Measurements from ENCODE around the gene BTG4.

Gene BTG4

DNA sequence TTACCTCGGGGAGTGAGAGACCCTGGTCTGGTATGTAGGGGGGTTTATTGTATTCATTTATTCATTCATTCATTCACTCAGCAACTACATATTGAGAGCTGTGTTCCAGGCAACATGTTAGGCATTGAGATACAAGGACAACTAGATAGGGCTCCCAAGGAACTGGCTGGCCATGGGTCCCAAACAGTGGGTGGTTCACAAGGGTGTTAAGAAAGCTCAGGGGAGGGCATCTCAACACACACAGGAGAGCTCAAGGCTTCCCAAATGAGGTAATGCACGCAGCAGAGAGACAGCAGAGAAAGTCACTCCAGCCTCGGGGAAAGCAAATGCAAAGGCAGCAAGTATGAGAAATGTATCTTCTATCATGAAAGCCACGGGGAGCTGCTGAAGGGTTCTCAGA lies 51.8 kb downstream of the BTG4 start:
- Mint-ChIP-seq H3K4me3 (no peak overlapping the region), H3K4me1 (ENCODE audit: low read depth) (no peaks in the 10 kb centered on the region), H3K27ac (no peak overlapping the region), H3K36me3 (ENCODE audit: low read depth) (no peaks in the 10 kb centered on the region), H3K9me3 (no peaks in the 10 kb centered on the region), H3K27me3 (ENCODE audit: low read depth) (peaks cover 18% of the 10 kb centered on the region)

DNA sequence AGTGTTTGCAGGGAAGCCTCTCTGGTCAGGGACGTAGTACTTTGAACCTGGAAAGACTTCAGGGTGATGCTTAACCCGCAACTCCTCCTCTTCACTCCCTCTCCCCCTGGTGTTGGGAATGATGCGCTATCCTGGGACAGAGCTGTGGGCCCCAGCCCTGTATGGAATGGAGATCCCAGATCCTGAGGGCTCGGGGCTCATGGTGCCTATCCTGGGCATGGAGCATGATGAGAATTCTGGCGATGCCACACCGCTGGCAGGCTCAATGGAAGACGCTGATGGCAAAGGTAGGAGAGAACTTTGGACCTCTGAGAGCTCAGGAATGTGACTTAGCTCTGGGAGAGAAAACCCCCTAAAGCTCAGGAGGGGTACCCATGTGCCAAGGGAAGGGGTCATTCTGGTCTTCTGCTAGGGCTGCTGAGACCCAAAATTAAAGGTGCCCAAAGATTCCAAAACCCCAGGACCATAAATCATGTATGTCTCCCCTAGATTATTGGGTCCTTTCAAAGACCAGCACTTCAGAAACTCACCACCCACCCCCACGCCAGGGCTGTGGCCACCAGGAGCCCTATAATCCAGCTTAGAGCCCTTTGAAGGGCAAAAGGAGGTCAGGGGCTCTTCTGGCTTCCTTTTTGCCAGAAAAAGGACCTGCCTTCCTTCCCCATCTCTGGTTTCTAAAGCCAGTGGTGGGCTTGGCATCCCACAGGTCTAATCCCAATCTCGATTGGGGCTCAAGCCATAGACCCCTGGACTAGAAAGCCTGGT lies 52.5 kb downstream of the BTG4 start:
- Mint-ChIP-seq H3K4me3 (no peak overlapping the region), H3K36me3 (ENCODE audit: low read depth) (no peaks in the 10 kb centered on the region), H3K9me3 (no peaks in the 10 kb centered on the region), H3K4me1 (ENCODE audit: low read depth) (no peaks in the 10 kb centered on the region), H3K27ac (no peak overlapping the region), H3K27me3 (ENCODE audit: low read depth) (peaks cover 18% of the 10 kb centered on the region)

DNA sequence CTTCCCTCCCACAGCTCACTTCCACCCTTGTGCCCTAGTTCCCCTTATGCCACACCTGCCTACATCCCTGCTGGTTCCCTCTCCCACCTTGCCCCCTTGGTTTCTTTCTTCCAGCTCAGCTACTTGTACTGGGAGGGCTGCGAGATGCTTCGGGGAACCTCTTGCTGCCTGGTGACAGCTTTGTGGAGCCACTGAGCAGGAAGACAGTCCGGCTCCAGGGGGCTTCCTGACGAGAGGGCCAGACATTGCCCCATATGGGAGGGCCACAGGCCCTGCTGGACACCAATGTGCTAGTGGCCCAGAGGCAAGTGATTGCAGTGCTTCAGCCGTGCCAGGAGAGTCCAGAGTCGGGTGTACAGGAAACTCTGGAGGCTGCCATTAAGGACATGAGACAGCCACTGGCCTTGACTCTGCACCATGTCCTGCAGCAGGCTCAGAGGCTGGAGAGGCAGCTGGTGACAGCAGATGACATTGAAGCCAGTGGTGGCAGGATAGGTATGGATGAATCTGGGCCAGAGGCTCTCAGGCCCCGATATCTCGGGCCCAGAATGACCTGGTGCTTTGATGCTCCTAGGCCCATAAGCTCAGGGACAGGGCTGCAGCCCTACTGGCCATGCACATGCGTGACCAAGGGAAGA lies 54.3 kb downstream of the BTG4 start:
- Mint-ChIP-seq H3K27ac (no peak overlapping the region), H3K4me1 (ENCODE audit: low read depth) (no peaks in the 10 kb centered on the region), H3K36me3 (ENCODE audit: low read depth) (no peaks in the 10 kb centered on the region), H3K9me3 (no peaks in the 10 kb centered on the region), H3K4me3 (no peak overlapping the region), H3K27me3 (ENCODE audit: low read depth) (peaks cover 18% of the 10 kb centered on the region)

DNA sequence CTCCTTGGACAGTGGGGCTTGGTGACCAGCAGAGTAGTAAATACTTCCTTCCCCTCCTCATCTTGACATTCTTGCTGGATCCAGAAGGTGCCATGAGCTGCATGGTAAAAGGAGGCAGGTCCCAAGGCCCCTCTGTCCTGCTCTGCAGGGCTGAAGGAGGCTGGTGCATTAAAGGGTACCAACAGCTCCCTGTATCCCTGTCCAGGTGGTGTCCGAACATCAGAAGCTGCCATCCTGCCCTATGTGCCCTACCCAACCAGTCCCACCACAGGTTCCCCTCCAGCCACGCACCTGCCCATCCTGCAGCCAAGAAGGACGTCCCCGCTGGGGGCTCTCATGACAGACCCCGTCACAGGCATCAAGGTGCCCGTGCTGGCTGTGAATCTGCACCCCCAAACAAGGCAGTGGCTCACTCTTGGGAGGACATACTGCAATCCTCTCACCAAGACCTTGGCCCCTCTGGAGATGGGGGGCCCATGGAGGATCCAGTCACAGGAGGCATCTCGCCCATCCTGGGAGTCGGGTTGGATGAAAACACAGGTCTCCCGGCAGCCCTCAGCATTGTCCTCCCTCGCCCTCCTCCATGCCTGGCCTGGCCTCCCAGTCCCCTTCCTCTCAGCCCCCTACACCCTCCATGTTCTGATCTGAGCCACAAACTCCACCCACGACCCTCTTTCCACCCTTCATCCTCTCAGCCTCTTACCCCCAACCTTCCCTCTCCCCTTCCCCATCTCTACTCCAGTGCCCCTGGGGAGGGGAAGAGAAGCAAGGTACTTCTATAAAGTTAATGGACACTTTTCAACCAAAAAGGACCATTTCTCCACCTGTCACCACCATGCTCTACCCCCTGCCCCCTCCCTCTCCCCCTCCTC lies 55.1 kb downstream of the BTG4 start:
- H3K4me1 Mint-ChIP-seq (ENCODE audit: low read depth): no peaks in the 10 kb centered on the region
- H3K4me3 Mint-ChIP-seq: no peak overlapping the region
- H3K27ac Mint-ChIP-seq: no peak overlapping the region

GRCh38 chr11:111456086-111456858 lies 55.9 kb downstream of the BTG4 start:
- Mint-ChIP-seq H3K27me3 (ENCODE audit: low read depth) (peaks cover 18% of the 10 kb centered on the region), H3K4me1 (ENCODE audit: low read depth) (no peaks in the 10 kb centered on the region), H3K4me3 (no peak overlapping the region), H3K9me3 (no peaks in the 10 kb centered on the region), H3K27ac (no peak overlapping the region), H3K36me3 (ENCODE audit: low read depth) (no peaks in the 10 kb centered on the region)

More for the DNA sequence above, 55.1 kb downstream of the BTG4 start:
- Mint-ChIP-seq H3K9me3 (no peaks in the 10 kb centered on the region), H3K27me3 (ENCODE audit: low read depth) (peaks cover 18% of the 10 kb centered on the region), H3K36me3 (ENCODE audit: low read depth) (no peaks in the 10 kb centered on the region)

DNA sequence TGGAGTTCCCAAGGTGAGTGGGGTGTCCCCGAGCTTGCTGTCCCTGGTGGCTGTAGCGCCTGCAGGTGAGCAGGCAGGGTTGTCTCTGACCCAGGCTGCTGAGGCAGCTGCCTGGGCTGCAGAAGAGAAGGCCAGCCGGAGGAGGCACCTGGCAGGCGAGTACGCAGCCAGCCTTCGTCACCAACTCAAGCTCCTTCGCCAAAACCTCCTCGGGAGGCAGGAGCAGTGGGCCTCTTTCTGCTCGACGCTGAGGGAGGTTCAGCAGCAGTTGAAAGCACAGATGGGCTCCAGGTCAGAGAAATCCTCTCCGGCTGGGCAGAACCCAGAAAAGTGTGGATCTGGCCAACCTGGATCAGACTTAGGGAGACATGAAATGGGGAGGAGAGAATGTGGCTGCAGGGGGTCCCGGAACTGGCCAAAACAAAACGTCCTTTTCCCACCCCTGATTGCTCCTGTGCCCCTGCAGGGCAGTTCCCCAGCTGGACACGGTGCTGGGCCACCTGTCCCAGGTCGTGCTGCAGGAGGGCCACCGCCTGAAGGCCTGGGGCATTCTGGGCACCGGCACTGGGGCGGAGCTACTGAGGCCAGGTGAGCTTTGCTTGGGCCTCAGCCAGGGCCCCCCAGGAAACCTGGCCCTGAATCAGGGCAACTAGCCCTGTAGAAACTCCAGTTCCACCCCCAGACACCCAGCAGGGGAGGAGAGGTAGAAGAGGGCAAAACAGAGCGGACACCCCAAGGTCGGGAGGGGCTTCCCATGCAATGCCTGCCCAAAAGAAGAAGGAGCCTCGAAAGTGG lies 56.7 kb downstream of the BTG4 start:
- Mint-ChIP-seq H3K27me3 (ENCODE audit: low read depth) (peaks cover 10% of the 10 kb centered on the region), H3K9me3 (no peaks in the 10 kb centered on the region), H3K4me1 (ENCODE audit: low read depth) (no peaks in the 10 kb centered on the region), H3K4me3 (no peak overlapping the region), H3K27ac (no peak overlapping the region), H3K36me3 (ENCODE audit: low read depth) (no peaks in the 10 kb centered on the region)

GRCh38 chr11:111454561-111455192 lies 57.5 kb downstream of the BTG4 start:
- H3K27me3 Mint-ChIP-seq (ENCODE audit: low read depth): peaks cover 8% of the 10 kb centered on the region
- no peaks in the 10 kb centered on the region for H3K4me1 Mint-ChIP-seq (ENCODE audit: low read depth)
- no peaks in the 10 kb centered on the region for H3K36me3 Mint-ChIP-seq (ENCODE audit: low read depth)
- H3K4me3 Mint-ChIP-seq: no peak overlapping the region
- H3K27ac Mint-ChIP-seq: no peak overlapping the region
- H3K9me3 Mint-ChIP-seq: no peaks in the 10 kb centered on the region

GRCh38 chr11:111452817-111453552 lies 59.2 kb downstream of the BTG4 start:
- H3K9me3 Mint-ChIP-seq: no peaks in the 10 kb centered on the region
- no peak overlapping the region for H3K4me3 Mint-ChIP-seq

GRCh38 chr11:111452146-111452545 lies 60.0 kb downstream of the BTG4 start:
- Mint-ChIP-seq H3K27ac (no peak overlapping the region), H3K4me1 (ENCODE audit: low read depth) (peaks cover under 1% of the 10 kb centered on the region), H3K9me3 (no peaks in the 10 kb centered on the region), H3K4me3 (no peak overlapping the region), H3K36me3 (ENCODE audit: low read depth) (no peaks in the 10 kb centered on the region), H3K27me3 (ENCODE audit: low read depth) (no peaks in the 10 kb centered on the region)

More at GRCh38 chr11:111452817-111453552, 59.2 kb downstream of the BTG4 start:
- Mint-ChIP-seq H3K27ac (no peak overlapping the region), H3K27me3 (ENCODE audit: low read depth) (no peaks in the 10 kb centered on the region), H3K36me3 (ENCODE audit: low read depth) (no peaks in the 10 kb centered on the region), H3K4me1 (ENCODE audit: low read depth) (no peaks in the 10 kb centered on the region)

- H3K4me3 Mint-ChIP-seq: no peak overlapping the region
- no peaks in the 10 kb centered on the region for H3K27me3 Mint-ChIP-seq (ENCODE audit: low read depth)
- no peaks in the 10 kb centered on the region for H3K9me3 Mint-ChIP-seq
- H3K36me3 Mint-ChIP-seq (ENCODE audit: low read depth): no peaks in the 10 kb centered on the region
- H3K4me1 Mint-ChIP-seq (ENCODE audit: low read depth): peaks cover 13% of the 10 kb centered on the region
- no peak overlapping the region for H3K27ac Mint-ChIP-seq
Observed at GRCh38 chr11:111450480-111451320, 61.5 kb downstream of the BTG4 start.

- H3K27ac Mint-ChIP-seq: no peak overlapping the region
Observed at GRCh38 chr11:111449696-111450479, 62.3 kb downstream of the BTG4 start.

More at GRCh38 chr11:111449696-111450479, 62.3 kb downstream of the BTG4 start:
- Mint-ChIP-seq H3K4me3 (no peak overlapping the region), H3K36me3 (ENCODE audit: low read depth) (no peaks in the 10 kb centered on the region), H3K27me3 (ENCODE audit: low read depth) (no peaks in the 10 kb centered on the region), H3K9me3 (no peaks in the 10 kb centered on the region), H3K4me1 (ENCODE audit: low read depth) (peaks cover 14% of the 10 kb centered on the region)

Data from T-helper 1 cell treated with Interleukin-12 subunit alpha and Interleukin-12 subunit beta and Interleukin-4 antibody, amounts not matched to agents 30 μg/mL and 1 μg/mL, for 36 hours (primary cell).